HEK293 (cell line): ENCODE results near the gene C5orf47.

ENCODE experiments used
- CTCF ChIA-PET: fragments of 350-600 bp; formaldehyde crosslinking; extraction: SDS; loops from one replicate; lab custom pipeline; 2021; ENCODE audit warnings: antibody characterized with exemption; lab: Yijun Ruan, JAX
- POLR2A ChIA-PET: fragments of 300-600 bp; formaldehyde crosslinking; extraction: SDS; loops from one replicate; lab custom pipeline; 2020; ENCODE audit warnings: antibody characterized with exemption, inconsistent platforms; lab: Yijun Ruan, JAX
- H3K27ac ChIP-seq: fragments of 200-500 bp; sonication (Bioruptor generic); 2 replicates; pipeline ENCODE4 v1.5.1; 2014; ENCODE audit warnings: low read depth, low read length, control low read depth, inconsistent platforms; ENCODE audit errors: extremely low read depth
- H3K36me3 ChIP-seq, 2 experiments: fragments of 200-500 bp in 1 of 2; sonication (Bioruptor generic) in 1 of 2; 1 replicate in 1 of 2; 2 replicates in 1 of 2; pipeline ENCODE4 v1.5.1; 2014 to 2017; ENCODE audit warnings: inconsistent platforms in 2 of 2, low read length in 2 of 2; ENCODE audit not compliant: control insufficient read depth in 2 of 2, insufficient read depth in 1 of 2
- H3K4me1 ChIP-seq: fragments of 200-500 bp; sonication (Bioruptor generic); 2 replicates; pipeline ENCODE4 v1.5.1; 2014; ENCODE audit warnings: mild to moderate bottlenecking, low read length, inconsistent platforms; ENCODE audit not compliant: control insufficient read depth, insufficient read depth
- H3K4me3 ChIP-seq: 2 replicates; pipeline ENCODE4 v1.5.1; 2011; ENCODE audit warnings: low read depth, mild to moderate bottlenecking, control low read depth, low read length, moderate library complexity
- H3K9me3 ChIP-seq: fragments of 200-500 bp; sonication (Bioruptor generic); 2 replicates; pipeline ENCODE4 v1.5.1; 2014; ENCODE audit warnings: low read depth, low read length, inconsistent platforms; ENCODE audit not compliant: control insufficient read depth, insufficient read depth
- GLIS1 ChIP-seq: fragments of 450-650 bp; formaldehyde crosslinking; IDR thresholded peaks from 2 replicates; pipeline ENCODE4 v1.5.1; 2016; ENCODE audit warnings: missing biosample characterization, missing genetic modification characterization
- KLF16 ChIP-seq: fragments of 450-650 bp; formaldehyde crosslinking; IDR thresholded peaks from 2 replicates; pipeline ENCODE4 v1.5.1; 2017; ENCODE audit warnings: missing biosample characterization, missing genetic modification characterization
- OSR2 ChIP-seq: fragments of 450-650 bp; formaldehyde crosslinking; IDR thresholded peaks from 2 replicates; pipeline ENCODE4 v1.5.1; 2016; ENCODE audit warnings: missing biosample characterization, missing genetic modification characterization
- PBX3 ChIP-seq: sonication (generic); formaldehyde crosslinking; IDR thresholded peaks from 2 replicates; pipeline ENCODE4 v1.8.1; 2022; ENCODE audit warnings: mild to moderate bottlenecking, moderate library complexity, missing genetic modification reagents
- PRDM4 ChIP-seq: fragments of 450-650 bp; formaldehyde crosslinking; IDR thresholded peaks from 2 replicates; pipeline ENCODE4 v1.5.1; 2017; ENCODE audit warnings: missing biosample characterization, missing genetic modification characterization
- REPIN1 ChIP-seq: fragments of 450-650 bp; formaldehyde crosslinking; IDR thresholded peaks from 2 replicates; pipeline ENCODE4 v1.5.1; 2017; ENCODE audit warnings: missing biosample characterization, missing genetic modification characterization, low read depth
- REST ChIP-seq: fragments of 450-650 bp; formaldehyde crosslinking; IDR thresholded peaks from 2 replicates; pipeline ENCODE4 v1.5.1; 2016; ENCODE audit warnings: missing biosample characterization, missing genetic modification characterization
- SP2 ChIP-seq: fragments of 450-650 bp; formaldehyde crosslinking; IDR thresholded peaks from 2 replicates; pipeline ENCODE4 v1.5.1; 2016; ENCODE audit warnings: missing biosample characterization, missing genetic modification characterization
- ZNF280C ChIP-seq: fragments of 450-650 bp; formaldehyde crosslinking; IDR thresholded peaks from 2 replicates; pipeline ENCODE4 v1.5.1; 2016; ENCODE audit warnings: missing biosample characterization, missing genetic modification characterization
- ZNF280D ChIP-seq: fragments of 450-650 bp; formaldehyde crosslinking; IDR thresholded peaks from 2 replicates; pipeline ENCODE4 v1.5.1; 2016; ENCODE audit warnings: missing biosample characterization, missing genetic modification characterization
- ZNF324 ChIP-seq: fragments of 450-650 bp; formaldehyde crosslinking; IDR thresholded peaks from 2 replicates; pipeline ENCODE4 v1.5.1; 2016; ENCODE audit warnings: missing biosample characterization, missing genetic modification characterization
- ZNF426 ChIP-seq: fragments of 450-650 bp; formaldehyde crosslinking; IDR thresholded peaks from 2 replicates; pipeline ENCODE4 v1.5.1; 2017; ENCODE audit warnings: missing biosample characterization, missing genetic modification characterization, mild to moderate bottlenecking, inconsistent platforms, moderate library complexity
- ZNF561 ChIP-seq: fragments of 450-650 bp; IDR thresholded peaks from 2 replicates; pipeline ENCODE4 v1.5.1; 2018; ENCODE audit warnings: missing biosample characterization, missing genetic modification characterization, borderline replicate concordance
- ZNF610 ChIP-seq: fragments of 450-650 bp; formaldehyde crosslinking; IDR thresholded peaks from 2 replicates; pipeline ENCODE4 v1.5.1; 2016; ENCODE audit warnings: missing biosample characterization, missing genetic modification characterization, borderline replicate concordance

Gene C5orf47

GRCh38 chr5:173941758-173942401 is 47.1 kb upstream of the C5orf47 start (continued):
- TF ChIP-seq PBX3 (CRISPR knock-in tag) = no peak
- no peak for TF ChIP-seq ZNF280C (tag by site-specific recombination)
- TF ChIP-seq GLIS1 (tag by site-specific recombination) = no peak
- no peak for TF ChIP-seq KLF16 (tag by site-specific recombination)
- TF ChIP-seq ZNF610 (tag by site-specific recombination) = no peak
- no peak for TF ChIP-seq OSR2 (tag by site-specific recombination)

GRCh38 chr5:173944511-173944910 is 44.5 kb upstream of the C5orf47 start:
- Histone ChIP-seq H3K4me3 (no peak overlapping the region), H3K36me3 (peaks cover 0 to 35% of the 10 kb centered on the region in 2 experiments; a peak in 1 of 3 replicates), H3K4me1 (peaks cover 21% of the 10 kb centered on the region; the same call in 1 of the 2 replicates), H3K27ac (no peak overlapping the region), H3K9me3 (no peaks in the 10 kb centered on the region)
- ChIA-PET POLR2A (no interaction called here), CTCF (interaction anchor here (2.0 to 4.1 kb wide), 2 partner anchors 19 kb away, joined by 11 to 22 read pairs; no protein-coding TSS in a partner anchor)
- TF ChIP-seq REST = no peak
- TF ChIP-seq ZNF561 (tag by site-specific recombination) = no peak
- no peak for TF ChIP-seq REPIN1
- no peak for TF ChIP-seq ZNF280D (tag by site-specific recombination)
- TF ChIP-seq ZNF324 (tag by site-specific recombination) = no peak
- TF ChIP-seq ZNF426 (tag by site-specific recombination) = no peak
- no peak for TF ChIP-seq SP2 (tag by site-specific recombination)
- no peak for TF ChIP-seq PRDM4 (tag by site-specific recombination)
